Epithelial cell of esophagus (primary cell): ENCODE measurements around the gene SOX5.
A peak's percentile ranks its signal among the peaks of the same experiment; 100 is the strongest.

Experiments
- DNase-seq: peaks from one replicate; pipeline ENCODE4 v3.0.0; 2010; ENCODE audit warnings: low read depth
- H3K4me3 ChIP-seq: 2 replicates; pipeline ENCODE4 v1.5.1; 2011; ENCODE audit warnings: mild to moderate bottlenecking, low read length, control low read depth
- CTCF ChIP-seq: IDR thresholded peaks from 2 replicates; pipeline ENCODE4 v1.5.1; 2011; ENCODE audit warnings: low read depth, mild to moderate bottlenecking, low read length, control low read depth, inconsistent platforms; ENCODE audit not compliant: insufficient read depth; ENCODE audit errors: missing control alignments

The SOX5 gene

GRCh38 chr12:23949348-23950209 is at the start of gene SOX5:
Gene SOX5 (minus strand): TSS chr12:23949670. CDS start chr12:23949601, 69 bp downstream.
- TF ChIP-seq CTCF, result no peak
- peak within 1 kb of the TSS; percentile 28 for H3K4me3 ChIP-seq
- no peak for DNase-seq

- DNase-seq, result no peak
- no peak overlapping the region for H3K4me3 ChIP-seq
- no peak for TF ChIP-seq CTCF
These were observed 37.6 kb upstream of the SOX5 start for GRCh38 chr12:23987046-23987445.

GRCh38 chr12:23980826-23981225 is 31.4 kb upstream of the SOX5 start:
- TF ChIP-seq CTCF, result no peak
- H3K4me3 ChIP-seq, result no peak overlapping the region
- peak; percentile 46 for DNase-seq

GRCh38 chr12:23964812-23965211 is 15.3 kb upstream of the SOX5 start:
- DNase-seq, result no peak
- no peak for TF ChIP-seq CTCF
- H3K4me3 ChIP-seq, result no peak overlapping the region

- H3K4me3 ChIP-seq, result no peak overlapping the region
- no peak for DNase-seq
- TF ChIP-seq CTCF, result no peak
These were observed 10.4 kb upstream of the SOX5 start for GRCh38 chr12:23959826-23960225.

- DNase-seq, result no peak
These were observed 4.9 kb upstream of the SOX5 start for GRCh38 chr12:23954332-23954731.

More at GRCh38 chr12:23954332-23954731, 4.9 kb upstream of the SOX5 start:
- H3K4me3 ChIP-seq, result no peak overlapping the region
- TF ChIP-seq CTCF, result no peak
